ENCODE results near the gene FAM217A.
"Not testable (repeated sequence)": the region's sequence is repeated elsewhere in the genome, so short reads cannot be mapped to it uniquely, and the experiment has no call there.

FAM217A gene

GRCh38 chr6:4078691-4079471 lies at the start of gene FAM217A:
Gene FAM217A (minus strand): TSS chr6:4079137. CDS start chr6:4077414, 1,723 bp downstream.
- Histone ChIP-seq H3K4me3 (ENCODE audit: low read length) (no peak within 1 kb of the TSS), H3K27ac (ENCODE audit: low read length) (no peak within 1 kb of the TSS), H3K27me3 (ENCODE audit: control insufficient read depth, insufficient read depth, low read length) (no peaks in the 10 kb centered on the region), H3K4me1 (ENCODE audit: control insufficient read depth, insufficient read depth, low read length) (no peaks in the 10 kb centered on the region), H3K9me3 (ENCODE audit: control insufficient read depth, insufficient read depth, low read length) (no peaks in the 10 kb centered on the region), H3K36me3 (ENCODE audit: control insufficient read depth, insufficient read depth, low read length) (no peaks in the 10 kb centered on the region)
- no peak for DNase-seq (ENCODE audit: low read depth, low spot score)
- WGBS (ENCODE audit: insufficient coverage, insufficient read length) = no CpG with 5 or more reads among the region's 91 CpGs

GRCh38 chr6:4128072-4128471 lies 49.1 kb upstream of the FAM217A start:
- no peak for DNase-seq (ENCODE audit: low read depth, low spot score)
- Histone ChIP-seq H3K27me3 (ENCODE audit: control insufficient read depth, insufficient read depth, low read length) (no peaks in the 10 kb centered on the region), H3K27ac (ENCODE audit: low read length) (no peak overlapping the region), H3K4me3 (ENCODE audit: low read length) (no peak overlapping the region), H3K4me1 (ENCODE audit: control insufficient read depth, insufficient read depth, low read length) (no peaks in the 10 kb centered on the region), H3K9me3 (ENCODE audit: control insufficient read depth, insufficient read depth, low read length) (peaks cover 2% of the 10 kb centered on the region; the same call in 1 of the 2 replicates), H3K36me3 (ENCODE audit: control insufficient read depth, insufficient read depth, low read length) (peaks cover 25% of the 10 kb centered on the region; the same call in 1 of the 2 replicates)
- no CpG with 5 or more reads among the region's 1 CpG for WGBS (ENCODE audit: insufficient coverage, insufficient read length)

- no peaks in the 10 kb centered on the region for H3K4me1 ChIP-seq (ENCODE audit: control insufficient read depth, insufficient read depth, low read length)
- H3K4me3 ChIP-seq (ENCODE audit: low read length) = no peak overlapping the region
- no peaks in the 10 kb centered on the region for H3K9me3 ChIP-seq (ENCODE audit: control insufficient read depth, insufficient read depth, low read length)
- no peak overlapping the region for H3K27ac ChIP-seq (ENCODE audit: low read length)
- no CpG with 5 or more reads among the region's 8 CpGs for whole genome bisulfite sequencing (ENCODE audit: insufficient coverage, insufficient read length)
- DNase-seq (ENCODE audit: low read depth, low spot score) = no peak
- H3K27me3 ChIP-seq (ENCODE audit: control insufficient read depth, insufficient read depth, low read length) = no peaks in the 10 kb centered on the region
- peaks cover 24% of the 10 kb centered on the region; the same call in 1 of the 2 replicates for H3K36me3 ChIP-seq (ENCODE audit: control insufficient read depth, insufficient read depth, low read length)
Observed at GRCh38 chr6:4125933-4126864, 47.3 kb upstream of the FAM217A start.

GRCh38 chr6:4125500-4125899 lies 46.6 kb upstream of the FAM217A start:
- Histone ChIP-seq H3K9me3 (ENCODE audit: control insufficient read depth, insufficient read depth, low read length) (no peaks in the 10 kb centered on the region), H3K27me3 (ENCODE audit: control insufficient read depth, insufficient read depth, low read length) (no peaks in the 10 kb centered on the region), H3K27ac (ENCODE audit: low read length) (no peak overlapping the region), H3K4me3 (ENCODE audit: low read length) (no peak overlapping the region), H3K4me1 (ENCODE audit: control insufficient read depth, insufficient read depth, low read length) (no peaks in the 10 kb centered on the region), H3K36me3 (ENCODE audit: control insufficient read depth, insufficient read depth, low read length) (peaks cover 21% of the 10 kb centered on the region; the same call in 1 of the 2 replicates)
- WGBS (ENCODE audit: insufficient coverage, insufficient read length) = no CpG with 5 or more reads among the region's 5 CpGs
- DNase-seq (ENCODE audit: low read depth, low spot score) = no peak

- DNase-seq (ENCODE audit: low read depth, low spot score) = no peak
- Histone ChIP-seq H3K4me1 (ENCODE audit: control insufficient read depth, insufficient read depth, low read length) (no peaks in the 10 kb centered on the region), H3K9me3 (ENCODE audit: control insufficient read depth, insufficient read depth, low read length) (no peaks in the 10 kb centered on the region), H3K27me3 (ENCODE audit: control insufficient read depth, insufficient read depth, low read length) (no peaks in the 10 kb centered on the region), H3K36me3 (ENCODE audit: control insufficient read depth, insufficient read depth, low read length) (peaks cover 16% of the 10 kb centered on the region; the same call in 1 of the 2 replicates), H3K27ac (ENCODE audit: low read length) (no peak overlapping the region), H3K4me3 (ENCODE audit: low read length) (no peak overlapping the region)
- WGBS (ENCODE audit: insufficient coverage, insufficient read length) = no CpG with 5 or more reads among the region's 1 CpG
Observed at GRCh38 chr6:4124351-4124750, 45.4 kb upstream of the FAM217A start.

- Histone ChIP-seq H3K27ac (ENCODE audit: low read length) (no peak overlapping the region), H3K4me3 (ENCODE audit: low read length) (no peak overlapping the region), H3K36me3 (ENCODE audit: control insufficient read depth, insufficient read depth, low read length) (peaks cover 11% of the 10 kb centered on the region; the same call in 1 of the 2 replicates), H3K4me1 (ENCODE audit: control insufficient read depth, insufficient read depth, low read length) (no peaks in the 10 kb centered on the region), H3K9me3 (ENCODE audit: control insufficient read depth, insufficient read depth, low read length) (no peaks in the 10 kb centered on the region), H3K27me3 (ENCODE audit: control insufficient read depth, insufficient read depth, low read length) (no peaks in the 10 kb centered on the region)
- no CpG with 5 or more reads among the region's 4 CpGs for WGBS (ENCODE audit: insufficient coverage, insufficient read length)
- no peak for DNase-seq (ENCODE audit: low read depth, low spot score)
Observed at GRCh38 chr6:4115741-4116140, 36.8 kb upstream of the FAM217A start.

GRCh38 chr6:4114123-4114522 lies 35.2 kb upstream of the FAM217A start:
- Histone ChIP-seq H3K9me3 (ENCODE audit: control insufficient read depth, insufficient read depth, low read length) (no peaks in the 10 kb centered on the region), H3K4me1 (ENCODE audit: control insufficient read depth, insufficient read depth, low read length) (no peaks in the 10 kb centered on the region), H3K27ac (ENCODE audit: low read length) (no peak overlapping the region), H3K27me3 (ENCODE audit: control insufficient read depth, insufficient read depth, low read length) (no peaks in the 10 kb centered on the region), H3K4me3 (ENCODE audit: low read length) (no peak overlapping the region), H3K36me3 (ENCODE audit: control insufficient read depth, insufficient read depth, low read length) (peaks cover 5% of the 10 kb centered on the region; the same call in 1 of the 2 replicates)
- DNase-seq (ENCODE audit: low read depth, low spot score) = no peak
- whole genome bisulfite sequencing (ENCODE audit: insufficient coverage, insufficient read length) = no CpG with 5 or more reads among the region's 3 CpGs

- no peaks in the 10 kb centered on the region for H3K27me3 ChIP-seq (ENCODE audit: control insufficient read depth, insufficient read depth, low read length)
- H3K4me1 ChIP-seq (ENCODE audit: control insufficient read depth, insufficient read depth, low read length) = no peaks in the 10 kb centered on the region
- peaks cover 3% of the 10 kb centered on the region; the same call in 1 of the 2 replicates for H3K36me3 ChIP-seq (ENCODE audit: control insufficient read depth, insufficient read depth, low read length)
- no peak for DNase-seq (ENCODE audit: low read depth, low spot score)
- H3K27ac ChIP-seq (ENCODE audit: low read length) = no peak overlapping the region
- no peaks in the 10 kb centered on the region for H3K9me3 ChIP-seq (ENCODE audit: control insufficient read depth, insufficient read depth, low read length)
- H3K4me3 ChIP-seq (ENCODE audit: low read length) = no peak overlapping the region
Observed at GRCh38 chr6:4113649-4114048, 34.7 kb upstream of the FAM217A start.

- Histone ChIP-seq H3K4me1 (ENCODE audit: control insufficient read depth, insufficient read depth, low read length) (no peaks in the 10 kb centered on the region), H3K9me3 (ENCODE audit: control insufficient read depth, insufficient read depth, low read length) (no peaks in the 10 kb centered on the region), H3K36me3 (ENCODE audit: control insufficient read depth, insufficient read depth, low read length) (no peaks in the 10 kb centered on the region), H3K27ac (ENCODE audit: low read length) (no peak overlapping the region), H3K4me3 (ENCODE audit: low read length) (no peak overlapping the region), H3K27me3 (ENCODE audit: control insufficient read depth, insufficient read depth, low read length) (no peaks in the 10 kb centered on the region)
- WGBS (ENCODE audit: insufficient coverage, insufficient read length) = no CpG with 5 or more reads among the region's 3 CpGs
- DNase-seq (ENCODE audit: low read depth, low spot score) = no peak
Observed at GRCh38 chr6:4112366-4112765, 33.4 kb upstream of the FAM217A start.

- H3K36me3 ChIP-seq (ENCODE audit: control insufficient read depth, insufficient read depth, low read length); H3K4me1 ChIP-seq (ENCODE audit: control insufficient read depth, insufficient read depth, low read length); DNase-seq (ENCODE audit: low read depth, low spot score); H3K27me3 ChIP-seq (ENCODE audit: control insufficient read depth, insufficient read depth, low read length); H3K27ac ChIP-seq (ENCODE audit: low read length); H3K4me3 ChIP-seq (ENCODE audit: low read length); H3K9me3 ChIP-seq (ENCODE audit: control insufficient read depth, insufficient read depth, low read length): not testable (repeated sequence)
- WGBS (ENCODE audit: insufficient coverage, insufficient read length) = no CpG with 5 or more reads among the region's 4 CpGs
Observed at GRCh38 chr6:4109363-4109815, 30.5 kb upstream of the FAM217A start.
